Activated T-cell treated with anti-CD3 and anti-CD28 coated beads, Interleukin-2, amount 50 U/mL, for 48 hours (primary cell): ENCODE measurements around the gene IQCH.
"Not testable (repeated sequence)": the region's sequence is repeated elsewhere in the genome, so short reads cannot be mapped to it uniquely, and the experiment has no call there.

ENCODE experiments used
- DNase-seq, 2 experiments: peaks; one replicate each; pipeline ENCODE4 v3.0.0-alpha.2; 2020

The IQCH gene

DNA sequence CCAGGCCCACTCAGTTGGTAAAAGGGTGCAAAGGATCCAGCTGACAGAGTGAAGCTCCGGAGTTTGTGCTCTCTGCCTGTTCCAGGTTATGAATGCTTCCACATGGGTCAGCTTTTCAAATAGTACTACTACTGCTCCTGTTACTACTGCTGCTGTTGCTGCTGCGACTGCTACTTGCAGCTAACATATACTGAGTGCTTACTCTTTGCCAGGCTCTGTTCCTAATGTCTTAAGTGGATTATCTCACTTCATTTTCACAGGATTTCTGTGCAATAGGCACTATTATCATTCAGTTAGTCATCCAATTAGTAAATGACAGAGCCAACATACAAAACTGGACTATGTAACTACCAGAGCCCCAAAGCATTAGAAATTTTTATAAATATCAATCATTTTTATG is 106.5 kb downstream of the IQCH start:
- DNase-seq: no peak

DNA sequence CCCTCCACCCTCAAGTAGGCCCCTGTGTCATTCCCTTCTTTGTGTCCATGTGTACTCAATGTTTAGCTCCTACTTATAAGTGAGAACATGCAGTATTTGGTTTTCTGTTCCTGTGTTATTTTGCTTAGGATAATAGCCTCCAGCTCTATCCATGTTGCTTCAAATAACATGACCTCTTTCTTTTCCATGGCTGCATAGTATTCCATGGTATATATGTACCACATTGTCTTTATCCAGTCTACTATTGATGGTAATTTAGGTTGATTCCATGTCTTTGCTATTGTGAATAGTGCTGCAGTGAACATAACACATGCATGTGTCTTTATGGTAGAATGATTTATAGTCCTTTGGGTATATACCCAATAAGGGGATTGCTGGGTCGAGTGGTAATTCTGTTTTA is 109.1 kb downstream of the IQCH start:
- not testable (repeated sequence) for DNase-seq

DNA sequence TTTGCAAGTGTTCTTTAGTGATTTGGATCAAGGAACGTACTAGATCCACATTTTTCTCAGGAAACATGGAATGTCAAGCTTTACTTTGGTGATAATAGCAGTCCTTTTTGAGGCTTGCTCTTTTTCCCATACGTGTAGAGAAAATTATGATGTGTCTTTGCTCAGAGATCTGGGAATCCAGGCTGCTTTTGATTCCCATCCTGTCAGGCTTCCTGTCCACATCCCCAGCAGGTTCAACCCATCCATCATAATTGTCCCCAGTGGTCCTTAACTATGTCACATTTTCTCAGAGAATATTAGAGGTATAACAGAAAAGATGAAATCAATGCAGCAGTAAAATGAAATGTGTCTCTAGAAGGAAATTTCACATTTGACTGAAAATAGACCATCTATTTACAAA is 111.4 kb downstream of the IQCH start:
- DNase-seq: no peak

DNA sequence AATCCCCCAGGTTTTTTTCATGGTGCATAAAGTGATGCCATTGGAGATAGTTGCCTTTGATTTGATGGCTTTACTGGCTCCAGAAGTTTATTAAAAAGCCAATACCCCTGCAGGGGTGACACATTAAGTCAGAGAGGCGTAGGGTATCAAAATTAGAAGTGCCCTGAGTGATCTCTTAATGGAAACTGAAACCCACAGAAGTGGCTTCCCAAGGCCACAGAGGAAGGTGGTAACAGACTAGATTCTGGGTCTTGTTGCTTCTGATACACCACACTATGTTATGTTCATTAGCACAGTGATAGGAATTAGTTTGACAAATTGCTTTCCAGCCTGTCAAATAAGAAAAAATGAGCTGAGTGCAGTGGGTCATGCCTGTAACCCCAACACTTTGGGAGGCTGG is 112.3 kb downstream of the IQCH start:
- DNase-seq: no peak

DNA sequence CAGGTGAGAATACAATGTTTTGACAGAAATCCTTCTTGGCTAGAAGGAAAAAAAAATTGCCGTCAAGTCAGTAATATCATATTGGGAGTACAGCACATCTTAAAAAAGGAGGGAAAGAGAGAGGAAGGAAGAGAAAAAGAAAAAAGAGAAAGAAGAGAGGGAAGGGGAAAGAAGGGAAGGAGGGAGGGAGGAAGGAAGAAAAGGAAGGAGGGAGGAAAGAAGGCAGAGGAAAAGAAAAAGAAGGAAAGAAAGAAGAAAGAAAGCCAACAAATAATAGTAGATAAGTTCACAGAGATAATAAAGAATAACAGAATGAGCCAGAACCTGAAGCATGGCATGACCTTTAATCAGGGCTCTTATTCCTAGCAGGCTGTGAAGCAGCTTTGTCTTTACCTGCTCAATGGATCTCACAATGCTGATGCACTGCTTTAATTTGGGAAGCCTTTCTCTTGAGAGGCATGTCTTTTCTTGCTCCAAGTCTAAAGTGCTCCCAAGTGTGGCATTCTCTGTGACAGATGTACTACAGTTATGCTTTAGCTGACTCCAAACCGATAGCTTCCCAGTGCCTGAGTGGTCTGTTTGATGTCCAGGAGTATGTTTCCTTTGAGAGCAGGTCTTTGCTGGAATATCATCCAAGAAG is 114.9 kb downstream of the IQCH start:
- no peak for DNase-seq

DNA sequence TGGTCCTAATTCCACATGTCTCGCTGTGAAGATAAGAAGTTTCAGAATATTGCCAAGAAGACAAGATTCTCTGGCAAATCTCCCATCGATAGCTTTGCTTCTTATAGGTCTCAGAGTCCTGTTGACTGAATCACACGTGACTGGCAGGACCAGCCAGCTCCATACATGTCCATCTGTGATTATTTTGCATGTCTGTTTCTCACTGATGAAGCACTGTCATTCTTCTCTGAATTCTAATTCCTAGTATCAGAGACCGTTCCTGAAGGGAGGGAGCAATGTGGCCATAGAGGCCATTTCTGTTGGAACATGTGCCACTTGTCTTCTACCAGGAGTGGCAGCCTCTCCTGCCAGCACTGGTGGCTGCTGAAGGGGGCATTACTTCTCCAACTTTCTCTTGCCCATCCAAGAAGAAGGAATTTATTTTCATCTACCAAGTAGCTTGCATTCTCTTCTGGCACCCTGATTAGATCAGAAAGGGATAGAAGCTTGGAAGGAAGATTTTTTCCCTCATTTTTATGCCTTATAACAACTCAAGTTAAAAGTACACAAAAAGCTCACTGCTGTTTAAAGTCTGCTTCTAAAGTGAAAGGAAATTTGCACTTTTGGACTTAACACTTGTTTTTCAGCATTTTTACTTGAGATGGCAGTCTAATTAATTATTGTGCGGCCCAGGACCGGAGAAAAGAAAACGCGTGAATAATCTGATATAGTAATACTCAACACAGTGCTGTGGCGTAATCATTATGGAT is 115.8 kb downstream of the IQCH start:
- no peak for DNase-seq

DNA sequence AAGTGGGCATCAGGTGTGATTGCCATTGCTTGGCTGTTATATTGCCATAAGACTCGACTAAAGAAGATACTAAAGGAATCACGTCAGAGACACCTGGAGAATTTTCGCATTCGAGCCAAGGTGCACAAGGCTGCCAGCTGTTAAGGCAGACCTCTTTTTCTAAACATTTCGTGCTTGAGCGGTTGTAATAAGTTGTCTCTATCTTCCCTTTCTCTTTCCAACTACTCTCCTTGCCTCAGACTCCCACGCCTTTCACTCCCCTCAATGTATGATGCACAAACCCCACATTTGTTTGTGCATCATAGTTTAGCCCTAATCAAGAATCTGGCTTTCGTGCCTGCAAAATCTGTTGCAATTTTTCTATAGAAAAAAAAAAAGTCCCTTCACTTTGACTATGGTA is 118.0 kb downstream of the IQCH start:
- DNase-seq: no peak

DNA sequence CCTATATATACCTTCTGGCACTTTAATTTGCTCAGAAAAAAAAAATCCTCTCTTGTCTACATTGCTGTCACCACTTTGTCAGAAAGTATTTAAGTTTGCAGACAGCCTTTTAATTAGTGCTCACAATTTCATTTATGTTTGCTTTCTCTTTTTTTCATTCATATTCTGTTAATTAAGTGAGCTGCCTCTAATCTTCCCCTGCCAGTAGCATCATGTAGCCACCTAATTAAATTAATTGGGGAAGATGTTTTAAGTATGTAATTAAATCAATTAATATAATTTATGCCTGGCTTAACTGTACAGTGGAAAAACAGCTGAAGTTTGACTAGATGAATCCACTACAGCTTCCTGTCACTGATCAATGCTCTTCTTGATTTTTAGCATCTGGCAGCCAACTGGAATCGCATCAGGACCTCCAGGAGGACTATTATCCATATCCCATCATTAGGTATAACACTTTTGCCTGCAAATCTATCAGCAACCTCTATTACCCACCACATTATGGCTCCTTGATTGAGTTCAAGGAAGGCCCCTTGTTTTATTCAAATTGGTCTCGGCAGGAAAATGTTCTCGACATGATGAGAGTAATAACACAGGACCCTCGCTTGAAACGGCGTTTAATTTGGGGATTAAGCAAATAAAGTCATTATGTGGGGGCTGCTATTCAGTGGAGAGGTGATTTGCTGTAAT is 118.5 kb downstream of the IQCH start:
- DNase-seq: no peak

DNA sequence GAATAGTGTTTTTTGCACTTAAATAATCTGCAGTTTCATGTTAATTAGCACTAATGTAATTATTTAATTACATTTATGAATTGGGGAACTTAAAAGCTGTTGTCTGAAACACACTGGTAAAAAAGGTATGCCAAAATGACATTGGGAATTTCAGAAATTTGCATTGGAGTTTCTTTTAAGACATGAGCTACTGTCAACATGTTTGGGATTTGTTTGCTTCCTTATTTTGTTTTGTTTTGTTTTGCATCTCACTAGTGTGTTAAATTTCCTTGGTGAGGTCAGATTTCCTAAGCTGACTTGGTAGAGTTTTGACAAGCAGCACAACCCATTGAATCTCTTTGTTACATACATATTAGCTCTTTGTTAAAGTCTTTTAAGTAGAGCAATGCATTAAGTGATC is 119.4 kb downstream of the IQCH start:
- DNase-seq: no peak

DNA sequence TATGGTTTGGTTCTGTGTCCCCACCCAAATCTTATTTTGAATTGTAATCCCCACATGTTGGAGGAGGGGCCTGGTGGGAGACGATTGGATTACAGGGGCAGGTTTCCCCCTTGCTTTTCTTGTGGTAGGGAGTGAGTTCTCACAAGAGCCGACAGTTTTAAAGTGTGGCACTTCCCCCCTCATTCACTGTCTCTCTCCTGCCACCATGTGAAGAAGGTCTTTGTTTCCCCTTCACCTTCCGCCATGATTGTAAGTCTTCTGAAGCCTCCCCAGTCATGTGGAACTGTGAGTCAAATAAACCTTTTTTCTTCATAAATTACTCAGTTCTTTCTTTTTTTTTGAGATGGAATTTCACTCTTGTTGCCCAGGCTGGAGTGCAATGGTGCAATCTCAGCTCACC is 124.9 kb downstream of the IQCH start:
- no peak for DNase-seq

DNA sequence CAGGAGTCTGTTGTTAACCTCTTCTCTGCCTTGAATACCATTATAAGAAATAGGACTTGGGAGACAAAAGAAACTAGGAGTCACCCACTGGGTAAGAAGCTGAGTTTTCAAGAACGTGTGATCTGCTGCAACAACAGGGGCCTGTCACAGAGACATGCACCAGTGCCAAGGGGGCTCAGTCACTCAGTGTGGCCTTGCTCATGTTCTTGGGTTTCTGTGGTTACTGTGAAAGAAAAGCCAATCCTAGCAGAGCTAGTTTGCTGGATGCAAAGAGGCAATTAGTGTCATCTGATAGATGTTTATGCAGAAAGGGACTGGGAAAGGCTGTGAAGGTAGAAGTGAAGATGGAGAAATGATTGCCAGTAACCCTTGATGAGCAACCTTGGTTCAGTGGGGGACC is 126.3 kb downstream of the IQCH start:
- DNase-seq: no peak

DNA sequence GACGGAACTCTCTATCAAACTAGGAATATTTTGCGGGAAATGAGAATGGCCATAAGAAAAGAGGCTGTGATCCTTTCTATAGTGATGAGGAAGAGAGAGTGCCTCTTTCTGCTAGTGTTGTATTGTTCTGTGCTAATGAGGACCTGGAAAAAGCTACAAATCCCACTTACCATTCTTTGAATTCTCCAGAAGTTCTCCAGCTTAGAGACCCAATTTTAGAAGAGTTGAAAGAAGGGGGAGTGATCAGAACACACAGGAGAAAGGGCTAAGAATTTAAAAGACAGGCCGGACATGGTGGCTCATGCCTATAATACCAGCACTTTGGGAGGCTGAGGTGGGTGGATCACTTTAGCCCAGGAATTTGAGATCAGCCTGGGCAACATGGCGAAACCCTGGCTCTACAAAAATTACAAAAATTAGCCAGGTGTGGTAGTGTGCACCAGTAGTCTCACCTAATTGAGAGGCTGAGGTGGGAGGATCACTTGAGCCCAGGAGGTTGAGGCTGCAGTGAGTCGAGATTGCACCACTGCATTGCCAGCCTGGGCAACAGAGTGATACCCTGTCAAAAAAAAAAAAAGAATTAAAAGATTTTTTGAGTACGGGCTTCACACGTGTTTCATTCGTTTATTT is 126.9 kb downstream of the IQCH start:
- DNase-seq: no peak

DNA sequence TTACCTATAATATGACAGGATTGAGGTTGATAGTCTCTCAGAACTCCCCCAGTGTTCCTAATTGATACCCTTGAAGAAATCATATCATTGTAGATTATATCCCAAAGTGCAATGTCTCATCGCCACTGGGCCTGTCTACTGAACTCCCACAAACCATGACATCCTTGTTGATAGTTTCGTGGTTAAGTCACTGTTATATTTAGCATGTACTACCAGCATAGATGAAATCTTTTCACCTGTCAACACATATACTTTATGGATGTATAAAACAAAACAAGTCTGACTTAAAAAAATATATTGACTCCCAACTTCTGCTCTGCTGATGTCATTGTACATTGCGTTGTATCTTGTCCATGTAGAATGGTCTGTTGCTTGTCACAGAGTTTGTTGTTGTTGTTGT is 128.1 kb downstream of the IQCH start:
- DNase-seq: no peak

DNA sequence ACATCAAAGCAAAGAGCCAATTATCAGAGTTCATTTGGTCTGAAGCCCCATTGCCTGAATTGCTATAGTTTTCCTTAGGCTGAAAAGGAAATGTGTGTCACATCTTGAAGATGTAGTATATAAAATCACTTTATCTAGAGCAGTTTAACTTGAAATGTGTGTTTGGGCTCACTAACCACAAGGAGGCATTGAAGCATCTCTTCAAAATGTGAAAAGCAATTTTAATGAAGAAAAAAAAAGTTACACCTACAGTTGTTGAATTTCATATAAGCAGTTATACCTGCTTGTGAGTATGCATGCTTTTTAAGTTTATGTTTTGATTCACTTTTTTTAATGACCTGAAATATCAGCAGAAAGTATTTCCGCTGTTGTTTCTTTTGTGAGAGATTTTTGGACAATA is 129.3 kb downstream of the IQCH start:
- DNase-seq: no peak

DNA sequence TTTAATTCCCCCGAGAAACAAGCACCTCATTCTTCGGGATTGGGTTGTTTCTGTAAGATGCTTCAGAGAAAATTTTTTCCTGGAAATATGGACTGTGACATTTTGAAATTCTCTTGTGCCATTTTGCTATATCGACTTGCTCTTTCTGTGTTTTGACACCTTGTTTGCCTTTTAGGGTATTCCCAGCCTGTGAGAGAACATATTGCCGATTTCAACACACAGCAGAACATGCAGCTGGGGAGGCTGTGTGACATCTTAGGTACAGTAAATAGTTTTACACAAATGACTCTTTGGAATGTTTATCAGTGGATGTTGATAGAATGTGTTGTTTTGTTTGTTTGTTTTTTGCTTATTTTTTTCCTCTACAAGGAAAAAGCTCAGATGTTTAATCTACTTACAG is 130.2 kb downstream of the IQCH start:
- DNase-seq: no peak

DNA sequence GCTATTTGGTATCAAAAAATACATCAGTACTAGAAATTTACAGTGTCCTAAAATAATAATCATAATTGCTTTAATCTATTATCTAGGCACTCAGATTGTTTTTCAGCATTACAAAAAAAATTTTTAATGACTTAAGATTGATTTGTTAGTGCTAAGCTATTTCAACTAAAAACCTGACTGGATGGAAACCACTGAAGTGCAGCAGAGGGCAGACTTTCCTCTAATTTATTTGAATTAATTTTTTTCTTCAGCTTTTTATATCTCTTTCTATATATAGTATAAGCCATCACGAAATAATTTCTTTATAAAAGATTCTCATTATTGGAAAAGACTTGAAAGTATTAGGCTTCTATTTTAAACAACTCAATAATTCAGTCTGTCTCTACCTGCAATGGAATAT is 131.4 kb downstream of the IQCH start:
- no peak for DNase-seq

DNA sequence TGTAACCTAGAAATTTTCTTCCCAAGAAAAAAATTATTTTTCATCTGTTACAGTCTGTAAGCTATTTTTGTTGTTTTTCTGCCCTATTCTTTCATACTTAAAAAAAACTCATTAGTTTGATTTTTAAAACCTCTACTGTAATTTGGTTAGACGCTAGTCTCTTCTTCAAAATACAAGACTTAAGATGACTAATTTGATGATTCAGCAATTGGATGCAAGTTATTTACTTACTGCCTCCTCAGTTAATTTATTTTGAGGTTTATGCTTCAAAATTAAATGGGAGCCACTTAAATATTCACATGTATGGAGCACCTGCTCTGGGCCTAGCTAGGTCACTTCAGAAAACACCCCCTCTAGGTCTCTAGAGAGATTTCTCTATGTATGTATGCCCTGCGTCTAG is 132.4 kb downstream of the IQCH start:
- DNase-seq: no peak

DNA sequence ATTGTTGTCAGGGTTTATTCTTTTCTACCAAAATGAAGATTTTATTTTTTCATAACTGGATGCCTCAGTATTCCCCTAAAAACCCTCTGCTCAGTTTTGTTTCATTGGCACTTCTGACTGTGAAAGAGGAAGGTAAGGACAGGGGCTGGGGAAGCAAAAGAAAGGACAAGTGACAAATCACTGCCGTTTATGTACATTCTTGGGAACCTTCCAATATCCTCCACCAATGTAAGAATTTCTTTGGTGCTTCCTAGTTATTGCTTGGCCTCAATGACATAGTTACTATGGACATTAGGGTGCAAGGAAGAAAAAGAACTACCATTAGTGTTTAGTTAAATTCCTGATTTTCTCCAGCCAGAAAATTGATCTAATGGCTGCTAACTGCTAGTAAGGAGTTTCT is 135.4 kb downstream of the IQCH start:
- DNase-seq: no peak

DNA sequence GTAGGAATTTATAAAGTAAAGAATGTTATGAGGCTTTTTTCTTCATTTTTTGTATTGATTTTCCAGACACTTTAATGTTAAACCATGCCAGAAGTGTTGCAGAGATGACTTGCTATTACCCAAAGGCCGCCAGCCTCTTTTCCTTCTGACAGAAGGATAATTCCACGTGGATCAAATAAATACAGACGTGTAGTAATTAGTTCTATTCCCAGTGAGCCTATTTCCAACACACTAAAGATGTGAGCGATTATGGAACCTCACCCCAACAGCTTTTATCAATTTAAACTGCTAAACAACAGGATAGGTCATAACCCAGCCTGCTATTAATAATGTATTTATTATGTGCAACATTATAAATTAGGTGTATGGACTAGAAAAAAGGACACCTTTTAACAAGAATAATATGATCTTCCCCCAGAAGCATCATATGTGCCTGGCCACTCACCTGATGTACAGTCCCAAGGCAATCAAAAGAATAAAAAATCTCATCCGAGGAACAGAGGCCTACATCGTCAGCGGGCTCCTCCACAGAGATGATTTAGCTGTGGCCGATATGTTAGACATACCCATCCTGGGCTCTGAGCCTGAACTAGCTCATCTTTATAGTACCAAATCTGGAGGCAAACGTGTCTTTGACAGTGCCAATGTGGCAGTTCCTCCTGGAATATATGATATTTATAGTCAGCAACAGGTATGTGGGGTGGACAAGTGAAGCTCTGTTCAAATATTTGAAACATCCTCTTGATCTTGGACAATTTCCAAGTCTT is 140.5 kb downstream of the IQCH start:
- DNase-seq: no peak

DNA sequence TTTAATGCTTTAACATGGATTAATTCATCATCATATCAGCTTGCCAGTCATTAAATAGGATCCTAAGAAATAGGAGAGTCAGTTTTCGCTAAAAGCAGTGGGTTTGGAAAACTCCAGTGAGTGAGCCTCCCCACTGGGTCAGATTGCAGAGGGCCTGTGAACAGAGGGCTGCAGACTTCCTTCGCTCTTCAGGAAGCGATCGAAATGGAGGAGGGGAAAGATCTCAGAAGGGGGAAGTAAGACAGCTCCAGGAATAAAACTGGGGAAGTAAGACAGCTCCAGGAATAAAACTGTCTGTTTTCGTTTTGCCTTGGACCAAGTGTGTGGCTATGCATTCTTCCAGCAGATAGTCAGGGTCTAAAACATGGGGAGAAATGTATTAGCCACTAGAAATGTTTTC is 141.5 kb downstream of the IQCH start:
- DNase-seq: no peak

DNA sequence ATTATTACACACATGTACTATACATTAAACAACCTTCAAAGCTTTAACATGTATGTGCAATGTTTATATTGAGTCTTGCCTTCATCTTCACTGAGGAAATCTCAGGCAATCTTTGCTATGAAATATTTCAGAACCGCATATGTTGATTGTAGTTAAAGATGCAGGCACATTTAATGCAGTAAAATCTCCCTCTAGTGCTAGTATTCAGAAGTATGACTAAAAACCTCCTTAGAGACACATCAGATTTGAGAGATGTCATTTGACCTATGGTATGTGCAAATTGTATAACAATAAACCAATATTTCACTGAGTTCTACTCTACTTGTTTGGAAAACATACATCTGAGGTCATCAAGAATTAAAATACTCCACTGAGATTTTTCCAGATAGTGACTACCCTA is 142.6 kb downstream of the IQCH start:
- DNase-seq: no peak

DNA sequence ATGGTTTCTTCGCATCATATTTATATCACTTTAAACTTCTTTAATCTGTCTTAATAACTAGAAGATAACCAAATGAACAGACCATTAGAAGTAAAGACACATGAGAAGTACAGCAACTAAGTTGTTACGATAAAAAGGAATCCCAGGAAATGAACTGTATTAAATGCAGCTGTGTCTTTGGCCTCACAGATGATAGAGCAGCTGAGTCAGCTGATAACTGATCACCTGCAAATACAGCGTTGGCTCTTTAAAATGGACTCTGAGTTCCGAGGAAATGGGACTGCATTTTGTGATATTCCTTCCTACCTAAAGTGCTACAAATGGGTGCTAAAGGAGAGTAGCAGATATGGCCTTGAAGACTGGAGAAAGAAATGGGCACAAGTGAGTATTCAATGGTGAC is 145.3 kb downstream of the IQCH start:
- no peak for DNase-seq

DNA sequence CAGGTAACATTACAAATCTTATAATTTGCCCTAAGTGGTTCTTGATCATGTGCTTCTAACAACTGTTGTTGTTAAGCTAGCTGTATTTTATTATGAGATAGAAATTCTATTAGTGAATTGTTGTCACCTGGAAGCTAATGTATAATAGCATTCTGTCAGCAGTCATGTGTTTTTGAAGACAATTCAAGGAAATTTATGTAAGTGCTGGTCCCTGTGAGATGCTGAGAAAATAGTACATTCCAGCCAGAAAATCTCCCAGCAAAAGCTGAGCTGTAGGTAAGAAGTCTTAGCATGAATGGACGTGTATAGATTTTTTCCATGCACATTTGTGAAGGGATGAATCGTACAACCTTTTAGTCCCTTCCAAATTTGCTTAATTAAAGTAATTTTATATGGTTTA is 146.3 kb downstream of the IQCH start:
- no peak for DNase-seq
